Measurements from ENCODE around the gene FOXN3. TPM values are rescaled to one million over a fixed set of nuclear protein-coding genes. Genes with fewer than 3 reads are reported as not detected.

The FOXN3 gene
- total RNA-seq, 2 donors from 2014 or later = 141 to 150 TPM

- Histone ChIP-seq H3K27ac (peak overlapping the region; percentile 73 to 81), H3K4me3 (no peak overlapping the region), H3K4me1 (ENCODE audit: control insufficient read depth in 1 of 2, low read depth in 2 of 2) (peaks cover 36 to 78% of the 10 kb centered on the region in 2 donors), H3K9me3 (no peaks in the 10 kb centered on the region), H3K27me3 (replicated peaks; ENCODE audit: insufficient read depth) (no peaks in the 10 kb centered on the region), H3K36me3 (no peaks in the 10 kb centered on the region)
- ATAC-seq (ENCODE audit: insufficient number of reproducible peaks, low FRiP score, low read depth) = no peak
- DNase-seq (ENCODE audit: low spot score) = no peak
- no peak for TF ChIP-seq CTCF (IDR thresholded peaks at IDR 0.05)
These were observed 9.2 kb downstream of the FOXN3 start for GRCh38 chr14:89407856-89408255.

- no peaks in the 10 kb centered on the region for H3K27me3 ChIP-seq (replicated peaks; ENCODE audit: insufficient read depth)
- no peak overlapping the region for H3K4me3 ChIP-seq
- H3K27ac ChIP-seq = peak overlapping the region; percentile 40 to 73
- ATAC-seq (ENCODE audit: insufficient number of reproducible peaks, low FRiP score, low read depth) (no peak), DNase-seq (ENCODE audit: low spot score) (no peak)
- H3K36me3 ChIP-seq = no peaks in the 10 kb centered on the region
- no peaks in the 10 kb centered on the region for H3K9me3 ChIP-seq
- peaks cover 41 to 85% of the 10 kb centered on the region in 2 donors for H3K4me1 ChIP-seq (ENCODE audit: control insufficient read depth in 1 of 2, low read depth in 2 of 2)
- TF ChIP-seq CTCF (IDR thresholded peaks at IDR 0.05) = no peak
These were observed 10.1 kb downstream of the FOXN3 start for GRCh38 chr14:89406941-89407340.

GRCh38 chr14:89406361-89406760, 10.7 kb downstream of the FOXN3 start:
- no peak for TF ChIP-seq CTCF (IDR thresholded peaks at IDR 0.05)
- no peaks in the 10 kb centered on the region for H3K36me3 ChIP-seq
- ATAC-seq (ENCODE audit: insufficient number of reproducible peaks, low FRiP score, low read depth) (no peak), DNase-seq (ENCODE audit: low spot score) (no peak)
- no peaks in the 10 kb centered on the region for H3K9me3 ChIP-seq
- H3K4me3 ChIP-seq = no peak overlapping the region
- H3K4me1 ChIP-seq (ENCODE audit: control insufficient read depth in 1 of 2, low read depth in 2 of 2) = peaks cover 40 to 86% of the 10 kb centered on the region in 2 donors
- peak overlapping the region in 1 of 2 donors; percentile 40 for H3K27ac ChIP-seq
- H3K27me3 ChIP-seq (replicated peaks; ENCODE audit: insufficient read depth) = no peaks in the 10 kb centered on the region

GRCh38 chr14:89405712-89406111, 11.3 kb downstream of the FOXN3 start:
- DNase-seq (ENCODE audit: low spot score) = no peak

GRCh38 chr14:89402363-89402762, 14.7 kb downstream of the FOXN3 start:
- H3K4me3 ChIP-seq = no peak overlapping the region
- peaks cover 22 to 81% of the 10 kb centered on the region in 2 donors for H3K4me1 ChIP-seq (ENCODE audit: control insufficient read depth in 1 of 2, low read depth in 2 of 2)
- ATAC-seq (ENCODE audit: insufficient number of reproducible peaks, low FRiP score, low read depth) (no peak), DNase-seq (ENCODE audit: low spot score) (no peak)
- H3K9me3 ChIP-seq = no peaks in the 10 kb centered on the region
- no peak for TF ChIP-seq CTCF (IDR thresholded peaks at IDR 0.05)
- H3K27me3 ChIP-seq (replicated peaks; ENCODE audit: insufficient read depth) = no peaks in the 10 kb centered on the region
- no peaks in the 10 kb centered on the region for H3K36me3 ChIP-seq
- no peak overlapping the region for H3K27ac ChIP-seq

More at GRCh38 chr14:89405712-89406111, 11.3 kb downstream of the FOXN3 start:
- H3K27ac ChIP-seq = peak overlapping the region; percentile 19 to 40
- H3K4me3 ChIP-seq = no peak overlapping the region
- no peak for TF ChIP-seq CTCF (IDR thresholded peaks at IDR 0.05)
- H3K36me3 ChIP-seq = no peaks in the 10 kb centered on the region
- no peaks in the 10 kb centered on the region for H3K27me3 ChIP-seq (replicated peaks; ENCODE audit: insufficient read depth)
- no peak for ATAC-seq (ENCODE audit: insufficient number of reproducible peaks, low FRiP score, low read depth)
- H3K4me1 ChIP-seq (ENCODE audit: control insufficient read depth in 1 of 2, low read depth in 2 of 2) = peaks cover 34 to 85% of the 10 kb centered on the region in 2 donors
- no peaks in the 10 kb centered on the region for H3K9me3 ChIP-seq
